Inflammatory macrophage treated with lipopolysaccharide for 4 hours (primary cell): ENCODE measurements around the gene GRK3.
"Not testable (repeated sequence)": the region's sequence is repeated elsewhere in the genome, so short reads cannot be mapped to it uniquely, and the experiment has no call there.

ENCODE experiments used
- DNase-seq: peaks from one replicate; pipeline ENCODE4 v3.0.0-alpha.2; 2020

Gene GRK3

DNA sequence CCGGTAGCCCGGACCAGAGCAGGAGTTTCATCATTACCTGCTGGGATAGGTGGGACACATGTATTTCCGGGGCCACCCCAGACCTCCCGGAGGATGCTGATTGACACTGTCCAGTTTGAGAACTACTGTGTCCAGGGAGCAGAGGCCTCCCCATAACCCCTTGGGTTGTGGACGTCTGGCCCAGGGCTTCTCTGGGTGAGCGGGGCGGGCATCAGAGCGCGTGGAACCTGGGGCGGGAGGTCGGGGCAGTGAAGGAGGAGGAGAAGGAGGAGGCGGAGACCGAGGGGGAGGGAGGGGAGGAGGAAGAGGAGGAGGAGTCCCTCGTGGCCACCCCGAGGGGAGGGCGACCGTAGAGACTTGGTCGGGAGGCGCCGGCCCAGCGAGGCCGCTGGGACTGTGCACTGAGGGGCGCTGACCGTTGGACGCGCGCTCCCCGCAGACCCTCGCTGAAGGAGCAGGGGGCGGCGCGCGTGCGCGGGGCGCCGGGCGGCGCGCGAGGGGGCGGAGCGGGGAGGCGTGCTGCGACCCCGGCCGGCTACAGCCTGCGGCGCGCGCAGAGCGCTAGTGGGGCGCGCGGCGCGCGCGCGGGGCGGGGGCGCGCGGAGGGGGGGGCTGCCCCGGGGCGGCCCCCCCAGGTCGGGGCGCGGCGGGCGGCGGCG, at the start of gene GRK3:
Gene GRK3, plus strand, starts transcription at position 356 of the 659 bp plus-strand sequence. CDS start 366 bp downstream, outside the sequence.
- DNase-seq = peak; percentile 77

DNA sequence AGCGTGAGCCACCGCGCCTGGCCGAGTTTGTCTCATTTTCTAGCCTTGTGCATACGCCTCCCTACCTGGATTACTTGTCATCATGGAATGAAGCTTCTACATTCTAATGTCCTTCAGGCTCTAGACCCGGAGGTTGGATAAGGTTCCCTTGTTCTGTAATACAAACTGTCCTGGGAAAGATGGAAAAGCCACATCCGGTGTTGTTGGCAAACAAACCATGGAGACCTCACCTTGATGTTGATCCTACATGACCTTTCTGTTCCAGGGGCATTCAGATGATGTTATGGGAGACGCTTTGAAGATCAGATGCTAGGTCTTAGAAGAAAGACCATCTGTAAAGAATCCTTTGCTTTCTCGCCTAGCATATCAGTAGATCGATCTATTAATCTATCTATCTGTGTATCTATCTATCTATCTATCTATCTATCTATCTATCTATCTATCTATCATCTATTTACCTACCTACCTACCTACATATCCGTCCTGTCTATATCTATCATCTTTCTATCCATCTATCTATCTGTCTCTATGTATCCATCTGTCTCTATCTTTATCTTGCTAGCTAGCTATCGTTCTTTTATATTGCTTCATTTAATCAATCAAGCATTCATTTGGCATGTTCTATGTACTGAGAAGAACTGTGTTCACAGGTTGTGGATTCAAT, 46.3 kb upstream of the GRK3 start:
- DNase-seq = no peak

DNA sequence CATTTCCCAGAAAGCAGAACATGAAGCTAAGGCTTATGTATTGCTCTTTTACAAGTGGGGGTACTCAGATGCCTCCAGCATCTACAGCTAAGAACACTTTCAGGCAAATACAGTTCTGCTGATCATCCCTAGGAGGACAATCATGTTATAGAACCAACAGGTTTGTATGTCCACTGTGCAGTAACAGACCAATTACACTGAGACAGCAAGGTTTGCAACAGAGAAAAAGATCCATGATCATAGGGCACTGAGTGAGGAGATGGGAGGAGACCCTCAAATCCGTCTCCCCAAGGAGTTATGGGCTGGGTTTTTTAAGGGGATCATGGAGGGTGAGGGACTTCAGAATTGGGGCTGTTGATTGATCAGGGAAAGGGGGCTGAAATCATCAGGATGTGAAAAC, 39.1 kb upstream of the GRK3 start:
- no peak for DNase-seq

DNA sequence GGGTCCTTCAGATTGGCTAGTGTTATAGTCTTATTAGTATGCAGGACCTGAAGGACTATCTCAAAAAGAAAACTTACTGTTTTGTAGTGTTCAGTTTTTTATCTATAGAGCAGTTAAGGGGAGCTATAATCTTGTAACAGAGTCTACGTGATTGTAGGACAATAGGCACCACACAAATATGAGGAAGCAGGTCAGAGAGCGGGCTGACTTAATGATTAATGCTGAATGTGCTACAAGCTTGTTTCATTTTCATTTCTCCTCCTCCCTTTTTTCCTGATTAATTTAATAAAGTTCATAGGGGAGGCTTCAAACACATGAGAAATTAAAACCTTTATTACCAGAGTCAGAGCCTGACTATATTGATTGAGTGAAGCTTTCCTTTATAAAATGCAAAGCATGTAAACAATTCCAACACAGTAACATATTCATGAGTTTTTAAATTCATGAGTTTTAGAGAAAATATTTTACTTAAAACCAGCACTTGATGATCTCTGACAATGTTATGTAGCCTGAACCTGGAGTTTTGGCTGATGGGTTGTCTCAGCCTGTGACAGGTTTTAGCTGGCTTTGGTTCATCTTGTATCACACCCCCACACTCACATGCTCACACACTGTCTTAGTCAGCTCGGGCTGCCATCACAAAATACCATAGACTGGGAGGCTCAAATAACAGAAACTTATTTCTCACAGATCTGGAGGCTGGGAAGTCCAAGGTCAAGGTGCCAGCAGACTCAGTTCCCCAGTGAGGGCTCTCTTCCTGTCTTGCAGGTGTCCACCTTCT, 38.5 kb upstream of the GRK3 start:
- peak; percentile 63 for DNase-seq

DNA sequence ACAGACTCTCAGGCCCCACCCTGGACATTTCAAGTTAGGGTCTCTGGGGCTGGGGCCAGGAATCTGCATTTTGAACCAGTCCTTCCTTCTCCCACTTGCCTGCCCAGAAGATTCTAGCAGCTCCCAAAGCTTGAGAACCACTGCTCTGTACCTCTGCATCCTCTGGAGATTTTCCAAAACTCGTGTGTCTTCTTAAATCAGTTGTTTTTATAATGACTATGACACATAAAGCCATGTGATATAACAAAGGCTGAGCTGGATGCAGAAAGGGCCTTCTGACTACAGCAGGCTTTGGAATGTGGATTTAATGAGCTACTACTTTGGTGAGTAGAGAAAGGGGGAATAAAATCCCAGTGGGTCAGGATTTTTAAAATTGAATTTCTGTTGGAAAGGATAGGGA, 37.5 kb upstream of the GRK3 start:
- not testable (repeated sequence) for DNase-seq

DNA sequence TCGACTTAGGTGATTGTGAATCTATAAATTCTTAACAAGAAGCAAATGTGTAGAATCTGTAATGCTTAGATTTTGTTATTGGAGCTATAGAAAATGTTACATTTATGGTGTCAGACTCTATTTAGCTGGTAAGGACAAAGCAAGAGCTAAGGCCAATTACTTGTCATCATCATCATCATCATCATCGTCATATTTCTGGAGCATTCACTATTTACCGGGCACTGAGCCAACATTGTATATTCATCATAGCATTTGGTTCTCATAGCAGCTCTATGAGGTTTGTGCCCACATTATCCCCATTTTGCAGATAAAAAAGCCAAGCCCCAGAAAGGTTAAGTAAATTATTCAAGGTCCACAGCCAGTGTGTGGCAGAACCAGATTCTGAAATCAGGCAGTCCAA, 36.4 kb upstream of the GRK3 start:
- DNase-seq = not testable (repeated sequence)

DNA sequence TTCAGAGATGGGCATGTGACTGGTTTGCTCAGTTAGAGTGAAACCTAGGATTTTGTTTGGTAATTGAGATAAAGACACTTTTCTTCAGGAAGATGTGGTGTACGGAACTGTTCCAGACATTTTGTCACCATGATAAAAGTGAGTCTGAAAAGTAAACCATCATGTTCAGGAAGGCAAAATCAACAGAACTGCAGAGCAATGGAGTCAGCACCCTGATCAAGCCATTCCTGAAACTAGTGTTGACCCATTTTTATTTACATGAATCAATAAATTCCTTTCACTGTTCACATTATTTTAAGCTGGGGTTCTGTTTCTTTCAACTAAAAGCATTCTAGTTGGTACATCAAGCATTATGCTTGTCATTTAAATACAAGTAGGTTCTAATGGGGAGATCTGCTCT, 35.4 kb upstream of the GRK3 start:
- not testable (repeated sequence) for DNase-seq

DNA sequence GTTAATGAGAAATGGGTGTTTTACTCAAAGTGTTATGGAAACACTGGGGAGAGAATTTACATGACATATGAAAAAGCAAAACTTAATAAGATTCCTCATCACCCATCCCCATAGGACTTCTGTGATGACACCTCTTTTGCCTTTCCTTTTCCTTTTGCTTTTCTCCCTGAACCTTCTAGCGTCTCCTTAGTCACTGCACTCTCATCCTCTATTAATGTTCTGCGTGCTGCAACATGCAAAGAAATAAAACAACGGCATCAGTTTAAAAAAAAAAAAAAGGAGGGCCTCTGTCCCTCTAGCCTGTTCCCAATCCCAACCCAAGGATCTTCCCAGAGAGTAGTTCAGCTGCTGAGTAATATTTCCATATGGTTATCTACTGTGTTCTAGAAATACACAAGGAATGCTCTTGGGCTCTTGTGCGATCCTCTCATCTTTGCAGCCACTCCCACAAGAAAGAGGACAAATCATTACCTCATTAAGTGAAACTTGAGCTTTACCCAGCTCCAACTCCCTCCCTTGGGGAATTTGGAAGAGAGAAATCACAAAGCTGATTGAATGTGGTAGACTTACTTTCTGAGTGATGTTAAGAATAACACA, 34.8 kb upstream of the GRK3 start:
- DNase-seq = not testable (repeated sequence)

DNA sequence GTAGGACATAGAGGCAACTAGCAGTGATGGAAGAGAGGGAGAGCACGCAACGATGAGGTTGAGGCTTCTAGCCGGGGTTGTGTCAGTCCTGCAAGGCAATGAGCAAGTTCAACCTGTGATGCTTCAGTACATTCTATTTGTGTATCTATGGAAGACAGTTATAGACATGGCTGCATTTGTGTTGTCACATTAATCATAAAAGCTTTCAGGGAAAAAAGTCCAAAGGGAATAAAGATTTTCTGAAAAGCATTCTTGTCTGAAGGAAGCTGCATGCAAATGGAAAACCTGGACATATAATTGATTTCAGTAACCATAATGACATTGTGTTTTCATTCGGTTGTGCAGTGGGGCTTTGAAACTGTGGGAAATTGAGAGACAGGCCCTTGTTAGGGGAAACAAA, 32.8 kb upstream of the GRK3 start:
- not testable (repeated sequence) for DNase-seq

DNA sequence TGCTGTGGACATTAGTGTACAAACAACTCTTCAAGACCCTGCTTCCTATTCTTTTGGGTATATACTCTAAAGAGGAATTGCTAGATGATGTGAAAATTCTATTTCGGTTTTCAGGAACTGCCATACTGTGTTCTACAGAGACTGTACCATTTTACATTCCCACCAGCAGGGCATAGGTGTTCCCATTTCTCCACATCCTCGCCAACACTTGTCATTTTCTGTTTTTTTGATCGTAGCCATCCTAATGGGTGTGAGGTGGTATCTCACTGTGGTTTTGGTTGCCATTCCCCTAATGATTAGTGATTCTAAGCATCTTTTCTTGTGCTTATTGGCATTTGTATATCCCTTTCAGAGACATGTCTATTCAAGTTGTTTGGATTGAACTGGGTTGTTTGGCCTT, 29.8 kb upstream of the GRK3 start:
- no peak for DNase-seq

DNA sequence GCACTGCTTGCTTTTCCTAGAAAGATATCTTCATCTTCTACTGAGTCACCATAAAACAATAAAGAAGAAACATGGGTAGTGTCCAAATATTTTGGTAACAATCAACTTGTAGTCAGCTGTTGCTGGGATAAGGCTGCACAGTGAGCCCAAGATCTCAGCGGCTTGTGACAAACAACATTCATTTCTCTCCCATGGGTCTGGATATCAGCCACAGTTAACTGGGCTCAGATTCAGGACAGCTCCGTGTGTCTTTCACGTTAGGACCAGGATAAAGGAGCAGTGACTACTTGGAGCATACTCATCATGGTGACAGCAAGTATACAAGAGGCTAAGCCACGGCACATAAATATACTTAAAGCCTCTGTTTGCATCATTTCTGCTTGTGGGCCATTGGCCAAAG, 27.9 kb upstream of the GRK3 start:
- DNase-seq = no peak

DNA sequence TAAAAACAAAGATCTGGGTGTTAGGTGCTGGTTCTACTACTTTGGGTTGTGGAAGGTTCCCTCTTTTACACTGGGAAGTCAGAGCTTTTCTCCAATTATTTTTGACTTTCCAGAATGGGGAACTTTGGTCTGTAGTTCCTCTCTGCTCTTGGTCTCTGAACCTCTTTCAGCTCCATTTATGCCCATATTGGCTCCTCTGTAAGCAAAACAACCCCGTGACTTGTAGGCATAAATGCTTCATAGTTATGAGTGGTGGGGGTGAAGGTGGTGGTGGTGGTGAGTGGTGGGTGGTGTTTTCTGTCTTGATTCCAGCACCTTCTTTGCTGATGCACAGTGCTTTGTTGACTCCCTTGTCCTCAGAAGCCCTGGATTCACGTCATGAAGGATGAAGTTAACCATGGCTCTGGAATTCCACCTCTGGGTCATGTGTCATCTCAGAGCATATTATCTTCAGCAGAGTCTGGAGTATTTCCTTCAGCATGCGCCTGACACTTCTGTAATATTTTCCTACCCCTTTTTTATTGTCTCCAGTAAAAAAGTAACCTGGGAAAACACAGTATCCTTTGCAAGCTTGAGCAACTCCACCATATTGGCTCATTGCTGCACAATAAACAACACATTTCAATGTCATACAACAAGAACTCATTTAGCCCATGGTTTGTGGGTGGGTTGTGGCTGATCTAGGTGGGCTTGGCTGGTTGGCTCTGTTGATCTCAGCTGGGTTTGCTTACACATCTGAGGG, 24.1 kb upstream of the GRK3 start:
- peak; percentile 34 for DNase-seq

DNA sequence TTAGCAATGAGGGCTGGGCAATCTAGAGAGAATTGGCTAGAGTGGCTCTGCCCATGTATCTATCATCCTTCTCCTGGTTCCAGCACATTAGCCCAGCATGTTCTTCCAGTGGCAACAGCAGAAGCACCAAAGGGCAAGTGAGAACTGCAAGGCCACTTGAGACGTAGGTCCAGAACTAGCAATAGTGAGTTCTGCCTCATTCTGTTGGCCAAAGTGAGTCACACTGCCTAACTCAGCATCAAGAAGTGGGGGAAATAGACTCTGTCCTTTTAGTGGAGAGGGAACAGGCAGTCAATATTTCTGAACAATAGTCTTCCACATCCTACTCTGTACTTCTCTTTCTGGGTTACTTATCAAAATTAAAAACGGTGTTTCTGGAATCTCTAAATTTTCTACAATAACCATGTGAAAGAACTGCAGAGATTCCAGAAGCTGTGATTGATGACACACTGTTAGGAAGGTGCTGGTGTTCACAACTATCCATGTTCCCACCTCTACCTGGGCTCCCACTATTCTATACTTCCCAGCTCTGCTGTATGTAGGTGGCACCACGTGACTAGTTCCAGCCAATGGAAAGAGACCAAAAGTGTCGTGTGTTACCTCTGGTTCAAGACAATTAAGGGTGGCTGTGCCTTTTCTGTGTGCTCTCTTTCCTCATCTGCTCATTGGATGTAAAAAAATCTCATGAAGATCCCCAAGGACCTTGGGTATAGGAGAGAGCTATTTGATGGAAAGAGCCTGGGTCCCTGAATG, 23.4 kb upstream of the GRK3 start:
- peak; percentile 59 for DNase-seq

DNA sequence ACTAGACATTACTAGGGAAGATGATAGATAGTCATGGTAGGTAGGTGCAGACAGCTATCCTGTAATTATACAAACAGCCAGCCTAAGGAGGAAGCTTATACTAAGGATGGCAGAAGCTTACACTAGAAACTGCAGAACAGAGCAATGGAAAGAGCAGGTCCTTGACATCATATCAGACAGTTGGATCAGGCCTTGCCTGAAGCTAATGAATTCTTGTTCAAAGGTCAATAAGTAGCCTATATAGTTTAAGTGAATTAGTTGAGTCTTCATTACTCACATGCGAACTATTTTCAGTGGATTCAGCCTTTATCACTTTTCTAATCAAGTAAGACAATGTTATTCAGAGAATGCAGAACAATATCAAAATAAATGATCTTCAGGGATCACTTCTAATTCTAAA, 22.3 kb upstream of the GRK3 start:
- DNase-seq = no peak

DNA sequence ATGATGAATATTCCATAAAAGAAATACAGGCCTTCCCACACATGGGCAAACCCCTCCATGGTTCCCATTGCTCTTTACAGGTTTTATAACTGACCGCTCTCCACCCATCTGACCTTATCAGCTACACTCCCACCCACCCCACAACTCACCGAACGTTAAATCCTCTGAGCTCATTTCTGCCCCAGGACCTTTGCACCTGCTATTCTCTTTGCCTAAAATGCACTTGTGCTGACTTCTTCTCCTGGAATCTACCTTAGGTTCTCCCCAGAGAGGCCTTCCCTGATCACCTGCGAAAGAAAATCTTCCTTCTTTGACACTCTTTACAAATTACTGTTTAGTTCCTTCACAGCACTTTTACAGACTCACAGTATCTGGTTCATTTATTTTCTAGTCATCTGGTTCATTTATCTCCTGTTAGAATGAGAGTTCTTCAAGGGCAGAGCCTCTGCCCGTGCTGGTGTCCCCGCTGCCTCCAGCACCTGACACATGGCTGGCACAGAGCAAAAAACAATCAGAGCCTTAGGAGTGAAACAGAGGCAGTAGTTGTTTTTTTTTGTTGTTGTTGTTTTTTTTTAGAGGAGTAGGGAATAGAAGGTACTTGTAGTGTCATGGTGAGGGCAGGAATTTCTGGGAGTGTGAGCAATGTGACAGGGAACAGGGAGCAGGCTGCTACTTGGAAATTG, 21.6 kb upstream of the GRK3 start:
- no peak for DNase-seq

DNA sequence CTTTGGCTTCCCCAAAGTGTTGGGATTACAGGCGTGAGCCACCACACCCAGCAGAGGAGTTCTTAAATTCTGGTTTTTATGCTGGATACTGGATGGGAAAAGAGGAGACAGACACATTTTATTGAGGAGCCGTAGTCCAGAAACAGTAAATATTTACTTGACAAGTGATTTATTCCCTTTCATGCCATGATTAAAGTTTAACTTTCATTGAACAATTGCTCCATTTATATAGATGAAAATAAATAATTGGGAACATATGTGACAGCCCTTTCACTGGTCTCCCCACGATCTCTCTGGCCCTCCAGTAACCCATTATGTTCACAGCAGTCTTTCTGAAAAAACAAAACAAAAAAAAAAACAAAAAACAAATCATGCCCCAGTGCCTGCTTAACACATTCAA, 19.3 kb upstream of the GRK3 start:
- DNase-seq = no peak

DNA sequence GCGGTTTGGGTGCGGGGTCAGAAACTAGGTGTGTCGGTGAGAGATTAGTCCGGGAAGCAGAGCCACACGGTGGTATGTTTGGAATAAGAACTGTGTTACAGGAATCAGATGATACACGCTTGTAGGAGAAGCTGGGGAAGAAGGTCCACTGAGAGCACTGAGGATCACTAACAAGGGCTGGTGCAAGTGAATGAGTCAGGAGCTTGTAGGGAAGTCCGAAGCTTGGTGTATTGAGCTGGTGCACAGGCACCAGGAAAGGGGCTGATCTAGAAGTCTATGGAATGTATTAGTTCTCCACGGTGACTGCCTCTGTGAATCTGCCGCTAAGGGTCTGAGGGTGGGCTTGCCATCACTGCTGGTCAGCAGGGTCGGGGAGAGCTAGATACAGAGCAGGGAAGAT, 18.8 kb upstream of the GRK3 start:
- DNase-seq = peak; percentile 78

DNA sequence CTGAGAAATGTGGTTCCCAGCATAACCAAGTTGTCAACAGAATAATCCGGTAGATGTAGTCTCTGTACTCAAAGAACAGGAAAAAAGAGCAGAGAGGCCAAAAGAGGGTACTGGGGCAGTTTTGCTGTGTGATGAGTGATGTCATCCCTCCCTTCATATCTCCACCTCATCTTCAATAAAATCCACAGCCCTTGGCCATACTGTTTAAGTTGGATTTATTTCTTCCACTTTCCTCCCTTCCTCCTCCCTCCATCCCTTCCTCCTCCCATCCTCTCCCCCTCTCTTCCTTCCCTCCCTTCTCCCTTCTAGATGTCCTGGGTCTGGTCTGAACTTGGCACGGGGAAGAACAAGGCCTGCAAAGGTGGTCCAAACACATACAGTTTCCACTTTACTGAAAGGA, 18.2 kb upstream of the GRK3 start:
- DNase-seq = no peak

DNA sequence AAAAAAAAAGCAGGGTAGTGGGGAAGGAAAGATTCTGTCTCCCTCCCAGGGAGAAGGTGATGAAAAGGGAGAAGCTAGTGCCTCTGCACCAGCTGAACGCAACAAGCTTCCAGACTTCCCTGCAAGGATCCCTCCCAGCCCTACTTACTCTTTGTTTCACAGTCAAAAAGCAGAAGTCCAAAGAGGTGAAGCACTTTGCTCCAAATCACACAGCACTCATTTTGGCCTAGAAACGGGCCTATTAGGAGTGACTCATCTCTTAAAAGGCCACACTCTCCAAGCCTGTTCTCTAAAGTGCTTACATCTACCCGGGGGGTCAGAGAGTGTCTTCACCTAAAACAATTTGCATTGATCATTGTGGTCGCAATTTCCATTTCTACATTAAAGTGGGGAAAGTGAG, 17.7 kb upstream of the GRK3 start:
- DNase-seq = peak; percentile 91

DNA sequence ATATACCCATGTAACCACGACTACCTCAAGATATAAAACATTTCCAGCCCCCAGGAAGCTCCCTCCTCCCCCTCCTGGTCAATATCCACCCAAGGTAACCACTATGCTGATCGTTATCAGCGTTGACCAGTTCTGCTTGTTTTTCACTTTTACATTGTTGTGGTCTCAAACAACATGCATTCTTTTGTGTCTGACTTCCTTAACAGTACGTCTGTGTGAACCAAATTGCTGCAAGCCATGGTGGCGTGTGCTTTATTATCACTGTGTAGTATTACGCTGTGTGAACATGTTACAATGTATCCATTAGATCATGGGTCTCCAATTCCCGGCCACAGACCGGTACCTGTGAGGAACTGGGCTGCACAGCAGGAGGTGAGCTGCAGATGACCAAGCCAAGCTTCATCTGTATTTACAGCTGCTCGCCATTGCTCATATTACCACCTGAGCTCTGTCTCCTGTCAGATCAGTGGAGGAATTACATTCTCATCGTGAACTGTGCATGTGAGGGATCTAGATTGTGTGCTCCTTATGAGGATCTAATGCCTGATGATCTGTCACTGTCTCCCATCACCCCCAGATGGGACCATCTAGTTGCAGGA, 15.5 kb upstream of the GRK3 start:
- DNase-seq = no peak

DNA sequence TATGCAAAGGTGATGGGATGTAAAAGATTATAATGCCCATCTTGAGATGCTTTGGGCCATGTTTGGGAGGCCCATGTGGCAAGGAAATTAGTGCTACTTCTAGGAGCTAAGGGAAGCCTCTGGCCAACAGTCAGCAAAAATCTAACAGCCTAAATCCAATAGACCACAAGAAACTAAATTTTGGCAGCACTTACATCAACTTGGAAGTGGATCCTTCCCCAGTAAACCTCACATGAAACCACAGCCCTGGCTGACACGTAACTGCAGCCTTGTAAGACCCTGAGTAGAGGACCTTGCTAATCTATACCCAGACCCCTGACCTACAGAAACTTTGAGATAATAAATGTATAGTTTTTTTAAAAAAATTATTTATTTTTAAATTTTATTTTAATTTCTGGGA, 13.1 kb upstream of the GRK3 start:
- DNase-seq = no peak
